Pancreas (tissue), 10 donors: Measurements from ENCODE around the gene XPC. TPM values are rescaled to one million over a fixed set of nuclear protein-coding genes. Genes with fewer than 3 reads are reported as not detected.

Experiments used
- ATAC-seq, 4 donors: fragments of 200-7000 bp; cut with Tn5 transposase; one replicate each; pipeline versions ENCODE4 v1.8.0 to v1.9.1; 2020; ENCODE audit warnings: mild to moderate bottlenecking in 4 of 4, moderate library complexity in 4 of 4
- DNase-seq, 6 donors: peaks; one replicate each; pipeline ENCODE4 v3.0.0-alpha.2; 2020
- FAIRE-seq: peaks from 2 replicates; lab custom pipeline; 2012; peaks lifted over from hg19 to GRCh38; lab: Jason Lieb, UNC
- H3K27ac ChIP-seq, 4 donors: fragments of 200-600 bp; sonication (generic); 1 replicate in 3 of 4; 2 replicates in 1 of 4; pipeline versions ENCODE4 v1.5.0 to v1.8.0; 2020
- H3K27me3 ChIP-seq, 4 donors: fragments of 200-600 bp; one replicate each; pipeline ENCODE4 v1.8.0; 2021
- H3K36me3 ChIP-seq, 3 donors: fragments of 200-600 bp; sonication (generic) in 1 of 3; one replicate each; pipeline versions ENCODE4 v1.5.0 to v1.8.0; 2020 to 2021
- H3K4me1 ChIP-seq, 3 donors: fragments of 200-600 bp; one replicate each; pipeline ENCODE4 v1.8.0; 2021
- H3K4me3 ChIP-seq, 4 donors: fragments of 200-600 bp; sonication (generic) in 2 of 4; one replicate each; pipeline versions ENCODE4 v1.5.0 to v1.8.0; 2020 to 2021
- H3K9me3 ChIP-seq, 4 donors: fragments of 200-600 bp; one replicate each; pipeline ENCODE4 v1.8.0; 2021
- WGBS, 2 donors: extraction: QIAGEN DNeasy Blood & Tissue Kit; methylation state at CpG; one replicate each; pipeline ENCODE4 v1.1.7; 2013; 5-methylcytosine and 5-hydroxymethylcytosine counted together
- intact Hi-C, 3 donors: fragments of 100-400 bp; cut with DNase I; formaldehyde crosslinking; loops; one replicate each; pipeline versions ENCODE4 v1.11.1 to v1.14.2; 2022
- polyA plus RNA-seq, 2 donors: library from polyadenylated mRNA; stranded (reverse); fragments of 200-250 nt; gene quantifications; one replicate each; pipeline ENCODE4 v1.2.3, GENCODE V29; 2013
- total RNA-seq, 6 donors: library from RNA; stranded (reverse); fragmentation: NEBNext Ultra II Directional in 4 of 6; extraction: Animal tissue kit (Norgen Biotek cat#: 25700) in 4 of 6; gene quantifications; one replicate each; pipeline versions ENCODE4 v1.2.1 to v1.2.4, GENCODE V29; 2021 to 2023
- TF ChIP-seq, protein P1 (sequence below), 4 donors: fragments of 200-600 bp; sonication (generic) in 3 of 4; IDR thresholded peaks; one replicate each; pipeline versions ENCODE4 v1.5.0 to v1.8.0; 2021; ENCODE audit warnings: antibody characterized with exemption in 4 of 4
- donor health status: healthy with polysubstance abuse.
- donor health status: DM: no; HTN: no; CAD: no; lungs with moderate emphysema.
- donor health status: DM: no; HTN: no; CAD: no.
- donor health status: control.
- donor health status: control.
- donor health status: Bipolar disorder and iron deficiency.
- donor health status: DM: yes; HTN: yes; CAD: no.
- donor health status: DM: no; HTN: no; CAD: no.
- donor health status: DM: no; HTN: no; CAD: no.
- donor health status: DM: yes; HTN: yes; CAD: no.

The XPC gene
- total and polyA plus RNA-seq, 8 donors: 14.2 to 29.9 (median 19.5) TPM

DNA sequence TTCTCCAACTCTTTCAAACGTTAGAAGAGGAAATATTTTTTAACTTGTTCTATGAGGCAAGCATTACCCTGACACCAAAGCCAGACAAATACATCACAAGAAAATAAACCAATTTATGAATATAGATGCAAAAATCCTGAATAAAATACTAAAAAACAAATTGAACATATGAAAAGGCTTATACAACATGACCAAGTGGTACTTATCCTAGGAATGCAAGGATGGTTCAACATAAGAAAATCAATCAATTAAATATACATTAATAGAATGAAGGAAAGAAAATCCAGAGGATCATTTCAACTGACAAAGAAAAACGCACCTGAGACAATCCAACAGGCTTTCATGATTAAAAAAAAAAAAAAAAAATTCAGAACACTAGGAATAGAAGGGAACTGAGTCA lies 17.1 kb downstream of the XPC start:
- H3K9me3 ChIP-seq: no peaks in the 10 kb centered on the region
- H3K27me3 ChIP-seq: no peaks in the 10 kb centered on the region
- TF ChIP-seq, protein P1, sequence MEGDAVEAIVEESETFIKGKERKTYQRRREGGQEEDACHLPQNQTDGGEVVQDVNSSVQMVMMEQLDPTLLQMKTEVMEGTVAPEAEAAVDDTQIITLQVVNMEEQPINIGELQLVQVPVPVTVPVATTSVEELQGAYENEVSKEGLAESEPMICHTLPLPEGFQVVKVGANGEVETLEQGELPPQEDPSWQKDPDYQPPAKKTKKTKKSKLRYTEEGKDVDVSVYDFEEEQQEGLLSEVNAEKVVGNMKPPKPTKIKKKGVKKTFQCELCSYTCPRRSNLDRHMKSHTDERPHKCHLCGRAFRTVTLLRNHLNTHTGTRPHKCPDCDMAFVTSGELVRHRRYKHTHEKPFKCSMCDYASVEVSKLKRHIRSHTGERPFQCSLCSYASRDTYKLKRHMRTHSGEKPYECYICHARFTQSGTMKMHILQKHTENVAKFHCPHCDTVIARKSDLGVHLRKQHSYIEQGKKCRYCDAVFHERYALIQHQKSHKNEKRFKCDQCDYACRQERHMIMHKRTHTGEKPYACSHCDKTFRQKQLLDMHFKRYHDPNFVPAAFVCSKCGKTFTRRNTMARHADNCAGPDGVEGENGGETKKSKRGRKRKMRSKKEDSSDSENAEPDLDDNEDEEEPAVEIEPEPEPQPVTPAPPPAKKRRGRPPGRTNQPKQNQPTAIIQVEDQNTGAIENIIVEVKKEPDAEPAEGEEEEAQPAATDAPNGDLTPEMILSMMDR (IDR thresholded peaks at IDR 0.05): no peak
- H3K36me3 ChIP-seq: peaks cover 12 to 98% (median 55%) of the 10 kb centered on the region in 3 donors
- WGBS, 2 donors: 89 to 92% methylated on average over 2 of the region's 2 CpGs
- H3K4me3 ChIP-seq: no peak overlapping the region
- ATAC-seq (no peak), FAIRE-seq (no peak), DNase-seq (no peak)
- no peaks in the 10 kb centered on the region for H3K4me1 ChIP-seq
- no peak overlapping the region for H3K27ac ChIP-seq
- intact Hi-C loops: no loop called here

DNA sequence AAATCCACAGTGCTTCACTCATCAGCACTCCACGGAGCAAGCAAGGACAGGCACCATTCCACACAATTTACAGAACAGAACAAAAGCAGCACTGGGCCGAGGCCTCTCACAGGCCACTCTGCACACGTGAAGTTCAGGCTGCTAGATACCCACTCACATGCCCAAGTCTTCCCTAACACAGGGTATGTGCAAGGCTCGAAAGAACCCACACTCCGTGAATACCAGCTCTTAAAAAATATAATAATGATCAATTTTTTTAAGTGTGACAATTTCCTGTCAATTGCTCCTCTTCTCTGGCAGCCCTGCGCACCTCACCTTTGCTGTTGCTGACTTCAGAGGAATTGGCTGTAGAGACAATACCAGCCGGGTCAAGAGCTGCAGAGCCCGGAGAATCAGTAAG lies 19.0 kb downstream of the XPC start:
- ATAC-seq: no peak
- no peaks in the 10 kb centered on the region for H3K27me3 ChIP-seq
- H3K9me3 ChIP-seq: no peaks in the 10 kb centered on the region
- no peak overlapping the region for H3K4me3 ChIP-seq
- H3K36me3 ChIP-seq: peaks cover 6 to 88% (median 52%) of the 10 kb centered on the region in 3 donors
- WGBS, 2 donors: 96% methylated on average over 8 of the region's 8 CpGs
- no peak for FAIRE-seq
- no peak for DNase-seq
- H3K27ac ChIP-seq: no peak overlapping the region
- no peaks in the 10 kb centered on the region for H3K4me1 ChIP-seq
- intact Hi-C loops: no loop called here
- TF ChIP-seq, protein P1 (IDR thresholded peaks at IDR 0.05): no peak

DNA sequence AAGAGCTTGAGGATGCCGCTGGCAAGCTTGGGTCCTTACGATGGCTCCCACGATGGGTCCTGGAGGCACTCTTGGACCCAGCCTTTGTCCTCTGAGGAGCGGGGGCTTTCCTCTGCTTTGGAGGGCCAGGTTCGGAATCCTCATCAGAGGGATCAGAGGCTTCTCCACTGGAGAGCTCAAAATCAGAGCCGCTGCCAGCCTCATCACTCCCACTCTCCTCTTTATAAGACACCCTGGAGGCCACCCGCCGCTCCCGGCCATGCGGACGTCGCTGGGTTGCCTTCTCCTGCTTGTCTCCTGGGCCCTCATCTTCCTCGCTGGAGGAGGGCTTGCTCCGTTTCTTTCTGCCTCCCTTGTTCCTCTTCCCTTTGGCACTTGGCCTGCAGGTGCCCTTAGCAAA lies 20.0 kb downstream of the XPC start:
- intact Hi-C loops: no loop called here
- 92 to 98% methylated on average over 14 of the region's 14 CpGs for WGBS, 2 donors
- ATAC-seq: no peak
- Histone ChIP-seq H3K4me3 (no peak overlapping the region), H3K36me3 (peaks cover 6 to 78% (median 47%) of the 10 kb centered on the region in 3 donors), H3K4me1 (no peaks in the 10 kb centered on the region), H3K27ac (no peak overlapping the region), H3K27me3 (no peaks in the 10 kb centered on the region), H3K9me3 (no peaks in the 10 kb centered on the region)
- TF ChIP-seq, protein P1 (IDR thresholded peaks at IDR 0.05): no peak
- DNase-seq: peak in 1 of 6 donors; percentile 24
- no peak for FAIRE-seq

DNA sequence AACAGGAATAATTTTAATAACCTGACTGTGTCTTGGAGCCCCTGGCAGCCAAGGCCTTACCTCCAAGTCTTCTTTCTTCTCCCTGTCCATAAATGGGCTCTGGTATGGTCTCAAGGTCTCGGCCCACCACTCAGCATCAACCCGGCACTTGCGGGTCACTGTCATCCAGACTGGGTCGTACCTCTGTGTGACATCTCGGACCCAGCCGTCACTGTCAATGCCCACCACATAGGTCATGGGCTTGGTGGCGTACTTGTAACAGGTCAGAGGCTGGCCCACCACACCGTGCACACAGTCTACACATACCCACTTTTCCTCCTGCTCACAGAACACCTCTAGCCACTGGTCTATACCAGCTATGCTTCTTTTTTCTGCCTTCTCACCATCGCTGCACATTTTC lies 20.4 kb downstream of the XPC start:
- no peaks in the 10 kb centered on the region for H3K27me3 ChIP-seq
- no peak for ATAC-seq
- FAIRE-seq: no peak
- DNase-seq: peak in 1 of 6 donors; percentile 50
- WGBS, 2 donors: 96% methylated on average over 9 of the region's 9 CpGs
- H3K4me3 ChIP-seq: no peak overlapping the region
- peaks cover 6 to 78% (median 42%) of the 10 kb centered on the region in 3 donors for H3K36me3 ChIP-seq
- no peaks in the 10 kb centered on the region for H3K4me1 ChIP-seq
- H3K9me3 ChIP-seq: no peaks in the 10 kb centered on the region
- intact Hi-C loops: no loop called here
- no peak overlapping the region for H3K27ac ChIP-seq
- TF ChIP-seq, protein P1 (IDR thresholded peaks at IDR 0.05): no peak

- no peaks in the 10 kb centered on the region for H3K9me3 ChIP-seq
- no peaks in the 10 kb centered on the region for H3K27me3 ChIP-seq
- intact Hi-C loops: no loop called here
- DNase-seq (no peak), FAIRE-seq (no peak), ATAC-seq (no peak)
- WGBS, 2 donors: 95 to 97% methylated on average over 13 of the region's 13 CpGs
- H3K36me3 ChIP-seq: peaks cover 6 to 76% (median 40%) of the 10 kb centered on the region in 3 donors
- no peak overlapping the region for H3K4me3 ChIP-seq
- no peaks in the 10 kb centered on the region for H3K4me1 ChIP-seq
- TF ChIP-seq, protein P1 (IDR thresholded peaks at IDR 0.05): no peak
- no peak overlapping the region for H3K27ac ChIP-seq
Measured at GRCh38 chr3:14156843-14157561, 21.4 kb downstream of the XPC start.
